Esophagus (tissue), 2 donors: ENCODE results near the gene LPCAT1. TPM values are rescaled to one million over a fixed set of nuclear protein-coding genes. Genes with fewer than 3 reads are reported as not detected.
"Not testable (repeated sequence)": the region's sequence is repeated elsewhere in the genome, so short reads cannot be mapped to it uniquely, and the experiment has no call there.

ENCODE experiments used
- H3K27ac ChIP-seq, 2 donors: one replicate each; pipeline ENCODE4 v1.5.1; 2013; ENCODE audit warnings: low read depth in 2 of 2, mild to moderate bottlenecking in 2 of 2, inconsistent platforms in 1 of 2, low read length in 1 of 2, moderate library complexity in 1 of 2
- H3K27me3 ChIP-seq, 2 donors: one replicate each; pipeline ENCODE4 v1.6.1; 2013; ENCODE audit warnings: low read length in 2 of 2, control low read depth in 1 of 2, mild to moderate bottlenecking in 1 of 2; ENCODE audit not compliant: insufficient read depth in 2 of 2, control insufficient read depth in 1 of 2
- H3K36me3 ChIP-seq, 2 donors: one replicate each; pipeline ENCODE4 v1.6.1; 2013; ENCODE audit warnings: low read length in 1 of 2; ENCODE audit not compliant: control insufficient read depth in 2 of 2, insufficient read depth in 2 of 2
- H3K4me1 ChIP-seq, 2 donors: one replicate each; pipeline ENCODE4 v1.6.1; 2013; ENCODE audit warnings: low read length in 1 of 2; ENCODE audit not compliant: control insufficient read depth in 2 of 2, insufficient read depth in 2 of 2
- H3K4me3 ChIP-seq, 2 donors: one replicate each; pipeline ENCODE4 v1.5.1; 2013; ENCODE audit warnings: low read length in 2 of 2, mild to moderate bottlenecking in 2 of 2, low read depth in 1 of 2, moderate library complexity in 1 of 2
- H3K9me3 ChIP-seq, 2 donors: one replicate each; pipeline ENCODE4 v1.6.1; 2013; ENCODE audit warnings: mild to moderate bottlenecking in 2 of 2, low read depth in 1 of 2, low read length in 1 of 2, moderate library complexity in 1 of 2; ENCODE audit not compliant: control insufficient read depth in 2 of 2, insufficient read depth in 1 of 2
- WGBS, 2 donors: extraction: QIAGEN DNeasy Blood & Tissue Kit; methylation state at CpG; one replicate each; pipeline ENCODE4 v1.1.7; 2013; 5-methylcytosine and 5-hydroxymethylcytosine counted together
- polyA plus RNA-seq, 2 donors: library from polyadenylated mRNA; stranded (reverse); fragments of 200-250 nt; gene quantifications; one replicate each; pipeline ENCODE4 v1.2.3, GENCODE V29; 2013
- donor health status: healthy with polysubstance abuse.
- donor health status: Bipolar disorder and iron deficiency.

Gene LPCAT1
- polyA plus RNA-seq, 2 donors: 5.0 to 6.3 TPM

DNA sequence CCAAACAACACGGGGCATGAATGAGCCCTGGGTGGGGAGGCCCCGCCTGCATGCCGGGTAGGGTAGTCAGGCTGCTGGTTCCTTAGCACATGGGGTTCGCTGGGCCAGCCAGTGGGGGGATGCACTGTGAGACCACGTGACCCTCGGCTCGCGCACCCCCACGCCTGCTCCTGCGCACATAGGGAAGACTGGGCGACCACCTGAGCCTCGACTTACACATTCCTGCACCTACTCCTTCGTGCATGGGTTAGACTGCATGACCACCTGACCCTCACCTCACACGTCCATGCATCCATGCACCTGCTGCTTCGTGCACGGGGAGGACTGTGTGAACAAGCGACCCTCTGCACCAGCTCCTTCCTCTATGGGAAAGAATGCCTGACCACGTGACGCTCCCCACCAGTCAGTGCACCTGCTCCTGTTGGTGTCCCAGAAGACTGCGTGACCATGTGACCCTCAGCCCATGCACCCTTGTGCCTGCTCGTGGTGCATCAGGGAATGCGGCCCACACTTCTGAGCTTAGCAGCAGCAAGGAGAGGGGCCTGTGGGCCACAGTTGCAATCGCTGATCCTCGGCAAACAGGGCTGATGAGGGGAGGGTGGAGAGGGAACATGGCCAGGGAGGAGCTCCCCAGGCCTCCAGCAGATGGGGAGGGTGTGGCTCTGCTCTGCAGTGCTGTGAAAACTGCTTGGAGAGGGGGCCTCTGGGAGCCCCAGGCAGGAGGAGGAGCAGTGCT lies 18.1 kb downstream of the LPCAT1 start:
- Histone ChIP-seq H3K9me3 (no peaks in the 10 kb centered on the region), H3K4me1 (peaks cover 0 to 10% of the 10 kb centered on the region in 2 donors), H3K27ac (no peak overlapping the region), H3K27me3 (no peaks in the 10 kb centered on the region), H3K4me3 (no peak overlapping the region), H3K36me3 (peaks cover 0 to 9% of the 10 kb centered on the region in 2 donors)
- WGBS, 2 donors: 85 to 86% methylated on average over 24 of the region's 24 CpGs

GRCh38 chr5:1505089-1505488 lies 18.7 kb downstream of the LPCAT1 start:
- not testable (repeated sequence) for H3K27ac ChIP-seq, H3K4me3 ChIP-seq, H3K36me3 ChIP-seq, H3K9me3 ChIP-seq, H3K27me3 ChIP-seq
- H3K4me1 ChIP-seq: peaks cover 0 to 10% of the 10 kb centered on the region in 2 donors
- WGBS, 2 donors: 82 to 84% methylated on average over 14 of the region's 14 CpGs

DNA sequence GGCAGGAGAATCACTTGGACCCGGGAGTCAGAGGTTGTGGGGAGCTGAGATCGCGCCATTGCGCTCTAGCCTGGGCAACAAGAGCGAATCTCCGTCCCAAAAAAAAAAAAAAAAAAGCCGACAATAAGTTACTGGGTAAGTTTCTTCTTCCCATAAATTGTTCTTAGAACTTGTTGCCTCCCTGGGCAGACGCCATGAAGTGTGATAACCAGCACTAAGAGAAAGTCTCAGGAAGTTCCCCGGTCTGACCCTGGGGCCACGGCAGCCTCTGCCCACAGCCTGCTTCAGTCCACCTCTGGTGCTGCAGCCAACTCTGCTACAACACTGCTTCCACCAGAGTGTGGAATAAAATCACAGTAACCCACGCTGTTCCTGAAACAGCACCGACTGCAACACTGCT lies 19.1 kb downstream of the LPCAT1 start:
- H3K36me3 ChIP-seq: peaks cover 0 to 10% of the 10 kb centered on the region in 2 donors
- no peaks in the 10 kb centered on the region for H3K27me3 ChIP-seq
- H3K27ac ChIP-seq: no peak overlapping the region
- H3K4me1 ChIP-seq: peaks cover 0 to 13% of the 10 kb centered on the region in 2 donors
- H3K9me3 ChIP-seq: no peaks in the 10 kb centered on the region
- no peak overlapping the region for H3K4me3 ChIP-seq
- WGBS, 2 donors: 83 to 86% methylated on average over 11 to 12 of the region's 12 CpGs

DNA sequence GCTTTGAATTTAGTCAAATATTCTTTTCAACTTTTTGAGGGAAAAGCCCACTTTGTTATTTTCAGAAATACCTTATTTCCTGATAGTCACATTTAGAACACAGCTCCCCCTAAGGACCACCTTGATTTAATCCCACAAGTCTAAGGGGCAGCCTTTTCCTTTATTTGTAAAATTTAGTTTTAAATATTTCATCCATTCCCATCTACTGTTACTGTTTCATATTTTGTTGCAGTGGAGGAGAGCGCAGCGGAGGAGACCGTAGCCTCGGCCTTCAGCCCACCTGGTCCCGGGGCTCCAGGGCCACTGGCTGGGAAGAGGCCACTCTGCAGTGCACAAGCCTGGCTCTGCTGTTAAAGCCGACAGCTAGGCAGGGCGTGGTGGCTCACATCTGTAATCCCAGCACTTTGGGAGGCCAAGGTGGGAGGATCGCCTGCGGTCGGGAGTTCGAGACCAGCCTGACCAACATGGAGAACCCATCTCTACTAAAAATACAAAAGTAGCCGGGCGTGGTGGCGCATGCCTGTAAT lies 19.6 kb downstream of the LPCAT1 start:
- Histone ChIP-seq H3K4me1 (peaks cover 0 to 14% of the 10 kb centered on the region in 2 donors), H3K27ac (no peak overlapping the region)

DNA sequence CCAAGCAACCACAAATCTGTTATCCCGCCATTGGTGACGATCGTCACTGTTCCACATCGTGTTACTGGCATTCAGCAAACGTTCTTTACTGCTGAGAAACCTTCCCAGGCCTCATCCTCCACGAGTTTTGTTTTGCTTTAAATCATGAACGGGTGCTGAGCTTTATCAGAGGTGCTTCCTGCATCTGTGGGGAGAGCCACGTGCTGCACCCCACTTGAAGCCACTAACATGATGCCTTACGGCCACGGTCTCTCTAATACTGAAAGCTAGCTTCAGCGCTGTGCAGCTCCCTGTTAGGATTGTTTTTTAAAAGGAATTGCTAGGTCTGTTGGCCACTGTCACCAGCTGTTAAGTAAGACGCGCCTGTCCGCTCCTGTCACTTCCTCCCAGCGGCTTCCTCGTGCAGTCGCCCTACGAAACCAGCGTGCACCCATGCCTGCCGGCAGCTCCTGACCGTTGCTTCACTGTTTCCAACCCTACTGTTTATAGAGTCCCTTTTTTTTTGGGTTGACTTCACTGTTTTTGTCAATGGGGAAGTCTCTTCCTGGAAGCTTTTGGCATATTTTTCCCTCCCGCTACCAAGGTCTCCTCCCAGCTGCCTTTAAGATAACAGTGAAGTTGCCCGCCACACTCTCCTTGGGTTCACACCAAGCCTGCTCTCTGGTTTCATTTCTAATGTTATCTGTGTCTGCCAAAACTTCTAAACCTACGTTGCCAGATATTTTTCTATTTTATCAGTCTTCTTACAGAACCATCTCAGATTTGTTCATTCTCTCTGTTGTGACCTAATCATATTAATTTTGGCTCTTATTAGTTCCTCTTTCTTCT lies 20.3 kb downstream of the LPCAT1 start:
- H3K36me3 ChIP-seq: peaks cover 0 to 12% of the 10 kb centered on the region in 2 donors
- no peaks in the 10 kb centered on the region for H3K27me3 ChIP-seq
- no peak overlapping the region for H3K27ac ChIP-seq
- no peak overlapping the region for H3K4me3 ChIP-seq
- no peaks in the 10 kb centered on the region for H3K9me3 ChIP-seq
- WGBS, 2 donors: 70 to 72% methylated on average over 24 of the region's 24 CpGs
- peaks cover 0 to 14% of the 10 kb centered on the region in 2 donors for H3K4me1 ChIP-seq

More for the DNA sequence above, 19.6 kb downstream of the LPCAT1 start:
- H3K9me3 ChIP-seq: no peaks in the 10 kb centered on the region
- H3K36me3 ChIP-seq: peaks cover 0 to 12% of the 10 kb centered on the region in 2 donors
- 88 to 94% methylated on average over 14 of the region's 14 CpGs for WGBS, 2 donors
- H3K27me3 ChIP-seq: no peaks in the 10 kb centered on the region
- no peak overlapping the region for H3K4me3 ChIP-seq

DNA sequence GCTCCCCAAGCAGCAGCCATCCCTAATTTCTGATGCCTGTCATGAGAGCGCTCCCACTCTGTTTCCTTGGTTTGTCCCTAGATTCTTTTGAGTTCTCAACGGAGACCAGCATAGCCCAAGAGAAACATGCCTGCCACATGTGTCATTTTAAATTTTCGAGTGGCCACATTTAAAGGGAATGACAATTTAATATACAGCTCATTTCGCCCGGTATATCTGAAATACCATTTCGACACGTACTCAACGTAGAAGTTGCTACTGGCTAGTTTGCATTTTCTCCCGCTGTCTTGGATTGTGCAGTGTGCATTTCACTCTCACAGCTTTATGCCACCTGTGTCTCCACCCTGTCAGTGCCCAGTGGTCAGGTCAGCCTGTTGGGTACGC lies 21.0 kb downstream of the LPCAT1 start:
- no peak overlapping the region for H3K27ac ChIP-seq
- H3K36me3 ChIP-seq: peaks cover 0 to 12% of the 10 kb centered on the region in 2 donors
- H3K27me3 ChIP-seq: no peaks in the 10 kb centered on the region
- no peaks in the 10 kb centered on the region for H3K9me3 ChIP-seq
- no peak overlapping the region for H3K4me3 ChIP-seq
- peaks cover 0 to 14% of the 10 kb centered on the region in 2 donors for H3K4me1 ChIP-seq
- WGBS, 2 donors: 91 to 94% methylated on average over 10 of the region's 10 CpGs

DNA sequence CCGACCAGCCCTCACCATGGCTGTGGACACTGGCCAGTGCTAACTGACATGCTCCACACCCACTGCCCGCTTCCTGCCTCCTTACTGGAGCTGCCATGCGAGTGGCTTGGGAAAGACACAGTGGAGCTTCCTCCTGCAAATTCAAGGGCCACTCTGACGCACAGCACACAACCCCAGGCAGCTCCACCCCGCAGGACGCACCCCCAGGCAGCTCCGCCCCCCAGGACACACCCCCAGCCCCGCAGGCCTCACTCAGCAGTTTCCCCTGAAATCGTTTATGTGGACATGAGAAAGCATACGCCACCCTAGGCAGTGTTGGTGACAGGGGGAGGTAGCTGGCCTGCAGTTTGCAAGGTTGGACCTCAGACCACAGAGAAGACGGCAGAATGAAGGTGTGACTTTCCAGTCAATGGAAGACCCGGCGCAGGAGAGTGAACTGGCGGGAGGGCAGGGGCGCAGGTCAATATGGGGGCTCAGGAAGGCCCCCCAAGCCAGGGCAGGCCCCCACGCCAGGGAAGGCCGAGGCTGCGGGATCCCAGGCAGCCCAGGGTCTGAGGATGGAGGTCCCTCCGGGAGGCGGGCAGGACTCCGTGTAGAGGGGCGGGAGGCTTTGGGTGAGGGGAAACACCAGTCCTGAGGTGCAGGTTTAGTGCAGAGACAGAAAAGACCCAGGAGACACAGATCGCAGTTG lies 21.6 kb downstream of the LPCAT1 start:
- Histone ChIP-seq H3K27ac (no peak overlapping the region), H3K4me3 (no peak overlapping the region), H3K9me3 (no peaks in the 10 kb centered on the region), H3K27me3 (no peaks in the 10 kb centered on the region), H3K4me1 (peaks cover 0 to 14% of the 10 kb centered on the region in 2 donors), H3K36me3 (peaks cover 0 to 17% of the 10 kb centered on the region in 2 donors)
- WGBS, 2 donors: 84% methylated on average over 23 of the region's 23 CpGs

DNA sequence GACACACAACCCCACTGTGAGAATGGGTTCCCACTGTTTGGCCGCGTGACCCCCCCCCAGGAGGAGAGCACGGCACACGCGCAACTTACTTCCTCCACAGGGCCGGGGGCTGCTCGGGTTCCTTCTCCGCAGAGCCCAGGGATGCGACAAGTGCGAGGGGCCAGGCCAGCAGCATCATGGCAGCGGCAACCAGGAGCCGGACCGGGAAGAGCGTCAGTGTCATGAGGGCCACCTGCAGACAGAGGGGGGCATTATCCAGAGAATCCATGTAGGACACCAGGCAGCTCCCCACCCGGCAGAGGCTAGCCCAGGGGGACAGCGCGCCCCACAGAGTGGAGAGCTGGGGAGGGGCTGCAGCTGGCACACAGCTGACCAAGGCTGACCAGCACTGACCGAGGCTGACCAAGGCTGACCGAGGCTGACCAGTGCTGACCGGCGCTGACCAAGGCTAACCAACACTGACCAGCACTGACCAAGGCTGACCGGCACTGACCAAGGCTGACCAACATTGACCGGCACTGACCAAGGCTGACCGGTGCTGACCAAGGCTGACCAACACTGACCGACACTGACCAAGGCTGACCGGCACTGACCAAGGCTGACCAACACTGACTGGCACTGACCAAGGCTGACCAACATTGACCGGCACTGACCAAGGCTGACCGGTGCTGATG lies 22.3 kb downstream of the LPCAT1 start:
- no peak overlapping the region for H3K27ac ChIP-seq
- peaks cover 0 to 17% of the 10 kb centered on the region in 2 donors for H3K36me3 ChIP-seq
- WGBS, 2 donors: 95 to 98% methylated on average over 28 of the region's 28 CpGs
- H3K9me3 ChIP-seq: no peaks in the 10 kb centered on the region
- H3K4me3 ChIP-seq: no peak overlapping the region
- H3K27me3 ChIP-seq: no peaks in the 10 kb centered on the region
- H3K4me1 ChIP-seq: peaks cover 0 to 14% of the 10 kb centered on the region in 2 donors
